ENCODE measurements around the gene RTF1. TPM values are rescaled to one million over a fixed set of nuclear protein-coding genes. Genes with fewer than 3 reads are reported as not detected.
"Not testable (repeated sequence)": the region's sequence is repeated elsewhere in the genome, so short reads cannot be mapped to it uniquely, and the experiment has no call there.

RTF1 gene
- total and polyA plus RNA-seq, 9 donors = 19.8 to 54.7 (median 40.3) TPM

- DNase-seq = no peak
- Histone ChIP-seq H3K36me3 (ENCODE audit: control insufficient read depth, insufficient read depth, low read length) (peaks cover 5% of the 10 kb centered on the region), H3K4me3 (ENCODE audit: low read length) (no peak overlapping the region), H3K27ac (ENCODE audit: low read length) (no peak overlapping the region), H3K4me1 (ENCODE audit: control insufficient read depth, insufficient read depth, low read length) (no peaks in the 10 kb centered on the region), H3K9me3 (replicated peaks; ENCODE audit: control insufficient read depth, low read depth, low read length) (no peaks in the 10 kb centered on the region), H3K27me3 (ENCODE audit: control insufficient read depth, insufficient read depth, low read length) (no peaks in the 10 kb centered on the region)
- WGBS (ENCODE audit: insufficient coverage) = 97% methylated on average over 7 of the region's 10 CpGs
Observed at GRCh38 chr15:41429003-41429890, 12.4 kb downstream of the RTF1 start.

GRCh38 chr15:41435037-41435786 is 18.3 kb downstream of the RTF1 start:
- no peaks in the 10 kb centered on the region for H3K9me3 ChIP-seq (replicated peaks; ENCODE audit: control insufficient read depth, low read depth, low read length)
- no peaks in the 10 kb centered on the region for H3K27me3 ChIP-seq (ENCODE audit: control insufficient read depth, insufficient read depth, low read length)
- WGBS (ENCODE audit: insufficient coverage) = no CpG with 5 or more reads among the region's 4 CpGs
- no peak overlapping the region for H3K27ac ChIP-seq (ENCODE audit: low read length)
- no peaks in the 10 kb centered on the region for H3K4me1 ChIP-seq (ENCODE audit: control insufficient read depth, insufficient read depth, low read length)
- no peak for DNase-seq
- peaks cover 8% of the 10 kb centered on the region for H3K36me3 ChIP-seq (ENCODE audit: control insufficient read depth, insufficient read depth, low read length)
- H3K4me3 ChIP-seq (ENCODE audit: low read length) = no peak overlapping the region

- no peak overlapping the region for H3K4me3 ChIP-seq (ENCODE audit: low read length)
- H3K9me3 ChIP-seq (replicated peaks; ENCODE audit: control insufficient read depth, low read depth, low read length) = no peaks in the 10 kb centered on the region
- H3K27ac ChIP-seq (ENCODE audit: low read length) = no peak overlapping the region
- 94% methylated on average over 3 of the region's 4 CpGs for WGBS (ENCODE audit: insufficient coverage)
- peaks cover 18% of the 10 kb centered on the region for H3K36me3 ChIP-seq (ENCODE audit: control insufficient read depth, insufficient read depth, low read length)
- no peak for DNase-seq
- H3K4me1 ChIP-seq (ENCODE audit: control insufficient read depth, insufficient read depth, low read length) = no peaks in the 10 kb centered on the region
- no peaks in the 10 kb centered on the region for H3K27me3 ChIP-seq (ENCODE audit: control insufficient read depth, insufficient read depth, low read length)
Observed at GRCh38 chr15:41437448-41437847, 20.6 kb downstream of the RTF1 start.

GRCh38 chr15:41438206-41438605 is 21.3 kb downstream of the RTF1 start:
- no peak for DNase-seq
- Histone ChIP-seq H3K9me3 (replicated peaks; ENCODE audit: control insufficient read depth, low read depth, low read length) (no peaks in the 10 kb centered on the region), H3K4me1 (ENCODE audit: control insufficient read depth, insufficient read depth, low read length) (no peaks in the 10 kb centered on the region), H3K27ac (ENCODE audit: low read length) (no peak overlapping the region), H3K36me3 (ENCODE audit: control insufficient read depth, insufficient read depth, low read length) (peaks cover 16% of the 10 kb centered on the region), H3K27me3 (ENCODE audit: control insufficient read depth, insufficient read depth, low read length) (no peaks in the 10 kb centered on the region), H3K4me3 (ENCODE audit: low read length) (no peak overlapping the region)
- WGBS (ENCODE audit: insufficient coverage) = 81% methylated on average over 7 of the region's 11 CpGs

DNA sequence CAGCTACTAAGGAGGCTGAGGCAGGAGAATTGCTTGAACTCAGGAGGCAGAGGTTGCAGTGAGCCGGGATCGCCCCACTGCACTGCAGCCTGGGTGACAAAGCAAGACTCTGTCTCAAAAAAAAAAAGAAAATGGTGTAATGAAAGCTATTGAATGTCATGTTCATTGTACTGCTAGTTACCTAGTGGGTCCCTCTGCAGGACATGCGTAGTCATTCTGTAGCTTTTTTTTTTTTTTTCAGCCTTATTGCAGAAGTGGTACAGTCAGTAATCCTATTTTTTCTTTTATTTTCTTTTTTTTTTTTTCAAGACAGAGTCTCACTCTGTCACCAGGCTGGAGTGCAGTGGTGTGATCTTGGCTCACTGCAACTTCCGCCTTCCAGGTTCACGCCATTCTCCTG is 21.9 kb downstream of the RTF1 start:
- not testable (repeated sequence) for H3K4me1 ChIP-seq (ENCODE audit: control insufficient read depth, insufficient read depth, low read length); DNase-seq; H3K27ac ChIP-seq (ENCODE audit: low read length); H3K9me3 ChIP-seq (replicated peaks; ENCODE audit: control insufficient read depth, low read depth, low read length); H3K4me3 ChIP-seq (ENCODE audit: low read length); H3K27me3 ChIP-seq (ENCODE audit: control insufficient read depth, insufficient read depth, low read length)
- peaks cover 16% of the 10 kb centered on the region for H3K36me3 ChIP-seq (ENCODE audit: control insufficient read depth, insufficient read depth, low read length)
- 95% methylated on average over 2 of the region's 5 CpGs for WGBS (ENCODE audit: insufficient coverage)

- Histone ChIP-seq H3K27me3 (ENCODE audit: control insufficient read depth, insufficient read depth, low read length) (no peaks in the 10 kb centered on the region), H3K9me3 (replicated peaks; ENCODE audit: control insufficient read depth, low read depth, low read length) (no peaks in the 10 kb centered on the region), H3K4me3 (ENCODE audit: low read length) (no peak overlapping the region), H3K36me3 (ENCODE audit: control insufficient read depth, insufficient read depth, low read length) (peaks cover 16% of the 10 kb centered on the region), H3K4me1 (ENCODE audit: control insufficient read depth, insufficient read depth, low read length) (no peaks in the 10 kb centered on the region), H3K27ac (ENCODE audit: low read length) (no peak overlapping the region)
- DNase-seq = no peak
- WGBS (ENCODE audit: insufficient coverage) = 60% methylated on average over 2 of the region's 2 CpGs
Observed at GRCh38 chr15:41443275-41443674, 26.4 kb downstream of the RTF1 start.

- no peaks in the 10 kb centered on the region for H3K4me1 ChIP-seq (ENCODE audit: control insufficient read depth, insufficient read depth, low read length)
- no peaks in the 10 kb centered on the region for H3K9me3 ChIP-seq (replicated peaks; ENCODE audit: control insufficient read depth, low read depth, low read length)
- DNase-seq = no peak
- no peaks in the 10 kb centered on the region for H3K27me3 ChIP-seq (ENCODE audit: control insufficient read depth, insufficient read depth, low read length)
- no peak overlapping the region for H3K4me3 ChIP-seq (ENCODE audit: low read length)
- no peak overlapping the region for H3K27ac ChIP-seq (ENCODE audit: low read length)
- H3K36me3 ChIP-seq (ENCODE audit: control insufficient read depth, insufficient read depth, low read length) = peaks cover 13% of the 10 kb centered on the region
Observed at GRCh38 chr15:41445399-41445798, 28.5 kb downstream of the RTF1 start.

- no peak for DNase-seq
- no CpG with 5 or more reads among the region's 4 CpGs for WGBS (ENCODE audit: insufficient coverage)
- Histone ChIP-seq H3K9me3 (replicated peaks; ENCODE audit: control insufficient read depth, low read depth, low read length) (no peaks in the 10 kb centered on the region), H3K4me1 (ENCODE audit: control insufficient read depth, insufficient read depth, low read length) (no peaks in the 10 kb centered on the region), H3K36me3 (ENCODE audit: control insufficient read depth, insufficient read depth, low read length) (peaks cover 35% of the 10 kb centered on the region), H3K27me3 (ENCODE audit: control insufficient read depth, insufficient read depth, low read length) (no peaks in the 10 kb centered on the region), H3K27ac (ENCODE audit: low read length) (no peak overlapping the region), H3K4me3 (ENCODE audit: low read length) (no peak overlapping the region)
Observed at GRCh38 chr15:41462084-41462795, 45.3 kb downstream of the RTF1 start.

DNA sequence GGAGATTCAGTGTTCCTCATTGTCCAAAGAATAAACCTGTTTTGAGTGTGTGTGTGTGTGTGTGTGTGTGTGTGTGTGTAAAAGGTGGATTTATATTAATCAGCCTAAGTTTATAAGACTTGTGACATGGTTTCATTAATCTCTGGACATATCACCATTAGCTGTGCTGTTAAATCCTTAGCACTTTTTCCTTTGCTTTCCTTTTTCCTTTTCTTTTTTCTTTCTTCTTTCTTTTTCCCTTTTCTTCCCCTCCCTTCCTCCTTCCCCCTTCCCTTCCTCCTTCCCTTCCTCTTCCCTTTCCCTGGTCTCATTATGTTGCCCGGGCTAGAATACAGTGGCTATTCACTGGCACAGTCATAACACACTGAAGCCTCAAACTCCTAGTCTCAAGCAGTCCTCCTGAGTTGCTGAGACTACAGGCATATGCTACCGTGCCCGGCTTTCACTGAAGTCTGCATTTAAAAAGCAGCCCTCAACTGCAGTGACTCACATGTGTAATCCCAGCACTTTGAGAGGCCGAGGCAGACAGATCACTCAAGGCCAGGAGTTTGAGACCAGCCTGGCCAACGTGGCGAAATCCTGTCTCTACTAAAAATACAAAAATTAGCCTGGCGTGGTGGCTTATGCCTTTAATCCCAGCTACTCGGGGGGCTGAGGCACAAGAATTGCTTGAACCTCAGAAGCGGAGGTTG is 48.1 kb downstream of the RTF1 start:
- no peak overlapping the region for H3K27ac ChIP-seq (ENCODE audit: low read length)
- no peaks in the 10 kb centered on the region for H3K27me3 ChIP-seq (ENCODE audit: control insufficient read depth, insufficient read depth, low read length)
- H3K36me3 ChIP-seq (ENCODE audit: control insufficient read depth, insufficient read depth, low read length) = peaks cover 35% of the 10 kb centered on the region
- DNase-seq = no peak
- H3K4me3 ChIP-seq (ENCODE audit: low read length) = no peak overlapping the region
- H3K4me1 ChIP-seq (ENCODE audit: control insufficient read depth, insufficient read depth, low read length) = no peaks in the 10 kb centered on the region
- WGBS (ENCODE audit: insufficient coverage) = 96% methylated on average over 7 of the region's 9 CpGs
- H3K9me3 ChIP-seq (replicated peaks; ENCODE audit: control insufficient read depth, low read depth, low read length) = no peaks in the 10 kb centered on the region

All from muscle of leg (tissue), 11 donors.